Measurements from ENCODE around the gene RIMBP3C. TPM values are rescaled to one million over a fixed set of nuclear protein-coding genes. Genes with fewer than 3 reads are reported as not detected.
"Not testable (repeated sequence)": the region's sequence is repeated elsewhere in the genome, so short reads cannot be mapped to it uniquely, and the experiment has no call there.

The RIMBP3C gene
- total and polyA plus RNA-seq, 2 donors (not counting 1 experiment from before 2014, with no cell fraction given) = 0.22 to 0.89 TPM

DNA sequence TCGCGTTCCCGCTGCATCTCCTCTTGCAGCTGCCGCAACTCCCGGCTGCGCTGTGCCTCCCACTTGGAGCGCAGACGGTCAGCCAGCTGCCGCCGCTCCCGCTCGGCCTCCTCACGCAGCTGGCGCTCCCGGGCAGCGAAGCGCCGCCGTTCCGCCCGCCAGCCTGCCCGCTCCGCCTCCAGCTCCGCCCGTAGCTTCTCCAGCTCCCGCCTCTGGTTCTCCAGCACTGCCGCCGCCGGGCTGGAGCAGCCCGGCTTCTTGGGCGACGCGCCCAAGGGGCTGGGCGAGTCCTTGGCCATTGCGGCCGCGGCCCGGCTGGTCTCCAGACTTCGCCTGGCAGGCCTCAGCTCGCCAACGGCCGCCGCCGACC, 598 bp downstream of the RIMBP3C start:
- H3K4me3 Mint-ChIP-seq; H3K27me3 ChIP-seq (replicated peaks in 1 of 4; ENCODE audit: control extremely low read depth in 1 of 4, control insufficient read depth in 3 of 4, insufficient read depth in 4 of 4, low read length in 3 of 4); H3K79me2 ChIP-seq (ENCODE audit: control insufficient read depth, insufficient read depth, low read length); DNase-seq; H3K9ac ChIP-seq (ENCODE audit: low read length); H3K4me3 ChIP-seq (ENCODE audit: control extremely low read depth in 1 of 5, extremely low read depth in 1 of 5, insufficient read depth in 1 of 5, low read depth in 2 of 5, low read length in 4 of 5); H3K27ac ChIP-seq (ENCODE audit: low read length in 2 of 2); H2AFZ ChIP-seq (ENCODE audit: insufficient read depth, low read depth, low read length, poor library complexity, severe bottlenecking); H3K9me3 ChIP-seq (ENCODE audit: control extremely low read depth in 1 of 3, control insufficient read depth in 2 of 3, insufficient read depth in 1 of 3, low read length in 2 of 3); H3K27me3 Mint-ChIP-seq; H3K9me3 Mint-ChIP-seq (ENCODE audit: insufficient read depth); H3K36me3 ChIP-seq (replicated peaks in 1 of 2; ENCODE audit: control extremely low read depth in 1 of 2, control insufficient read depth in 1 of 2, extremely low read depth in 1 of 2, insufficient read depth in 2 of 2, low read length in 1 of 2); H3K27ac Mint-ChIP-seq; CTCF ChIA-PET; H3K4me1 Mint-ChIP-seq; POLR2A ChIA-PET; H3K4me1 ChIP-seq (ENCODE audit: control insufficient read depth in 2 of 2, insufficient read depth in 2 of 2, low read length in 2 of 2); intact Hi-C loops (cut with micrococcal nuclease); H3K4me2 ChIP-seq (replicated peaks; ENCODE audit: low read depth, low read length, poor library complexity, severe bottlenecking); H4K20me1 ChIP-seq (ENCODE audit: control insufficient read depth, insufficient read depth, low read length, poor library complexity, severe bottlenecking): not testable (repeated sequence)
- no CpG with 5 or more reads among the region's 44 CpGs for WGBS (ENCODE audit: insufficient coverage)
- ATAC-seq (ENCODE audit: low read depth) = peak; percentile 20

DNA sequence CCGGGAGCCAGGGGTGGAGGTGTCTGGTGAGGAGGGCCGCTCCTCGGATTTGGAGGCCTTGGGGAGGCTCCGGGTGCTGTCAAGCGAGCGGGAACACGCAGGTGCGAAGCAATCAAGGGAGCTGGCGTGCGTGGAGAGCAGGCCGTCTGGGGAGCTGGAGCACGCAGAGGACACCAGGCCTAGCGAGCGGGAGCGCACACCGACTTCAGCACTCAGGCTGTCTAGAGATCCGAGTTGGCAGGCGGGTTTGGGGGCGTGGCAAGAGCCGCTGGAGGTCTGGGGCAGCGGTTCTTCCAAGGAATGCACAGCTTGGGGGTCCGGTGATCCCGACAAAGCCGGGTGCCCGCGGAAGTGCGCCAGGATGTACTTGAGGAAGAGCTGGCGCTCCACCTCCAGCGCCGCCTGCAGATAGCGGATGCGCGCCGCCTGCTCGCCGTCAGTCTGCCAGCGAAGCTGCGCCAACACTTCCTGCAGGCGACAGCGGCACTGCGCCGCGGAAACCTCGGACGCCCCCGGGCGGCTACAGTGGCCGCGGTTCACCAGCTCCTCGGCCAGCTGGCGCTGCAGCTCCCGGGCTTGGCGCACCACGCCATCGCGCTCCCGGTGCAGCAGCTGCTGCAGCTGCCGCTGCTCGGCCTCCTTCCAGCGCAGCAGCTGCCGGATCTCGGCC, 1.1 kb downstream of the RIMBP3C start:
- POLR2A ChIA-PET; intact Hi-C loops (cut with micrococcal nuclease); H3K4me3 Mint-ChIP-seq; H3K27ac Mint-ChIP-seq; H3K4me1 ChIP-seq (ENCODE audit: control insufficient read depth in 2 of 2, insufficient read depth in 2 of 2, low read length in 2 of 2); H3K27me3 Mint-ChIP-seq; H3K9ac ChIP-seq (ENCODE audit: low read length); DNase-seq; H3K36me3 ChIP-seq (replicated peaks in 1 of 2; ENCODE audit: control extremely low read depth in 1 of 2, control insufficient read depth in 1 of 2, extremely low read depth in 1 of 2, insufficient read depth in 2 of 2, low read length in 1 of 2); H3K4me2 ChIP-seq (replicated peaks; ENCODE audit: low read depth, low read length, poor library complexity, severe bottlenecking); H3K79me2 ChIP-seq (ENCODE audit: control insufficient read depth, insufficient read depth, low read length); H2AFZ ChIP-seq (ENCODE audit: insufficient read depth, low read depth, low read length, poor library complexity, severe bottlenecking); H3K9me3 ChIP-seq (ENCODE audit: control extremely low read depth in 1 of 3, control insufficient read depth in 2 of 3, insufficient read depth in 1 of 3, low read length in 2 of 3); H3K27ac ChIP-seq (ENCODE audit: low read length in 2 of 2); CTCF ChIA-PET; H4K20me1 ChIP-seq (ENCODE audit: control insufficient read depth, insufficient read depth, low read length, poor library complexity, severe bottlenecking); H3K27me3 ChIP-seq (replicated peaks in 1 of 4; ENCODE audit: control extremely low read depth in 1 of 4, control insufficient read depth in 3 of 4, insufficient read depth in 4 of 4, low read length in 3 of 4); H3K4me3 ChIP-seq (ENCODE audit: control extremely low read depth in 1 of 5, extremely low read depth in 1 of 5, insufficient read depth in 1 of 5, low read depth in 2 of 5, low read length in 4 of 5); H3K4me1 Mint-ChIP-seq; H3K9me3 Mint-ChIP-seq (ENCODE audit: insufficient read depth): not testable (repeated sequence)
- peak; percentile 85 for ATAC-seq (ENCODE audit: low read depth)
- WGBS (ENCODE audit: insufficient coverage) = no CpG with 5 or more reads among the region's 62 CpGs

DNA sequence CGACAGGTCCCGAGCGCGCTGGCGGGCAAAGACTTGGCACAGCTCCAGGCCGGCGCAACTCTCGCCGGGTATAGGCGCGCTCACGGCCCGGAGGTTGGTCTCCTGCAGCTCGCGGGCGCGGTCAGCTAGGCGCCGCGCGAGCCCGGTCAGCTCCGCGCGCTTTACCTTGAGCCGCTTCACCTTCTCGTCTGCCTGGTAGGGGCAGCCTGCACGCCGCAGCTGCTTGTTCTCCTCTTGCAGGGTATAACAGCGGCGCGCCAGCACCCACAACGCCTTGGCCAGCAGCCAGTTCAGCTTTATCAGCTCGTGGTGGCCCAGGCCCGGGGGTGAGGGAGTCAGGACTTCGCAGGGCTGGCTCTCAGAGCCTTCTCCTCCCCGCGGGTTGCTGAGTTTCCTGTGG, 1.7 kb downstream of the RIMBP3C start:
- H2AFZ ChIP-seq (ENCODE audit: insufficient read depth, low read depth, low read length, poor library complexity, severe bottlenecking); H3K4me2 ChIP-seq (replicated peaks; ENCODE audit: low read depth, low read length, poor library complexity, severe bottlenecking); H3K4me1 Mint-ChIP-seq; H3K9me3 Mint-ChIP-seq (ENCODE audit: insufficient read depth); H3K4me1 ChIP-seq (ENCODE audit: control insufficient read depth in 2 of 2, insufficient read depth in 2 of 2, low read length in 2 of 2); H4K20me1 ChIP-seq (ENCODE audit: control insufficient read depth, insufficient read depth, low read length, poor library complexity, severe bottlenecking); H3K27me3 Mint-ChIP-seq; H3K4me3 Mint-ChIP-seq; H3K4me3 ChIP-seq (ENCODE audit: control extremely low read depth in 1 of 5, extremely low read depth in 1 of 5, insufficient read depth in 1 of 5, low read depth in 2 of 5, low read length in 4 of 5); H3K9me3 ChIP-seq (ENCODE audit: control extremely low read depth in 1 of 3, control insufficient read depth in 2 of 3, insufficient read depth in 1 of 3, low read length in 2 of 3); intact Hi-C loops (cut with micrococcal nuclease); H3K27ac ChIP-seq (ENCODE audit: low read length in 2 of 2); H3K27me3 ChIP-seq (replicated peaks in 1 of 4; ENCODE audit: control extremely low read depth in 1 of 4, control insufficient read depth in 3 of 4, insufficient read depth in 4 of 4, low read length in 3 of 4); H3K9ac ChIP-seq (ENCODE audit: low read length); H3K79me2 ChIP-seq (ENCODE audit: control insufficient read depth, insufficient read depth, low read length); CTCF ChIA-PET; H3K27ac Mint-ChIP-seq; H3K36me3 ChIP-seq (replicated peaks in 1 of 2; ENCODE audit: control extremely low read depth in 1 of 2, control insufficient read depth in 1 of 2, extremely low read depth in 1 of 2, insufficient read depth in 2 of 2, low read length in 1 of 2); POLR2A ChIA-PET; DNase-seq: not testable (repeated sequence)
- WGBS (ENCODE audit: insufficient coverage) = no CpG with 5 or more reads among the region's 38 CpGs
- peak; percentile 8 for ATAC-seq (ENCODE audit: low read depth)

DNA sequence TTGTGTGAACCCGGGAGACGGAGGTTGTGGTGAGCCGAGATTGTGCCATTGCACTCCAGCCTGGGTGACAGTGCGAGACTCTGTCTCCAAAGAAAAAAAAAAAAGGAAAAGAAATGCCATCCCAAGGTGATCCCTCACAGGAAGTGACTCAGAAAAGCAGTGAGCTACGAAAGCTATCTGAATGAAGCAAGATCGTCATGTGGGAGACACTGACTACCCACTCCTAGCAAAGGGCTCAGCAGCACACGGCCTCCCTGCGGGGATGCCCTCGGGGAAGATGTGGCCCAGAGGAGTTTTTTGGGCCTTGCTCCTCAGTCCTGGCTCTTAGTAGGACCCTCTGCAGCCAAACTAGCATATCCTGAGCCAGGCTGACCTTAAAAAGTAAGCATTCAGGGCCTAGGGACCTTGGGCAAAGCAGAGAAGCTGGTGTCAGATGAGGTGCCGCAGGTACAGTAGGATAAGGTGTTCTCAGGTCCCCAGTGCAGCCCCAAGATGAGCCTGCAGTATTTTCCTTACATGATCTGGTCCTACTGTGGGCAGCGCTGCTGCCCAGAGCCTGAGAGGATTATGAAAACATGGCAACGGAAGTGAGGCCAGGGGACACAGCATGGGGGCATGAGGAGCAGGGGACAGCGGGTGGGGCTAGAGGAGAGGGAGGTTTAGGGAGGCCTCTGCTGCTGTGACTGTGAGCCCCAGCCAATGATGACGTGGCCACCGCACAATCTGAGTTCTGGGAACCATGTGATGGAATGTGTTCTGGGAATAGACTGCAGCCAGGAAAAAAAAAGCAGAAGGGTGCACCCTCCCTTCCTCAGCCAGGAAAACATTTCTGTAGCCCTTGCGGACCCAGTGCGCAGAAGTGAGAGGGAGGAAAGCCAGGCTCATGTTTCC, 6.6 kb downstream of the RIMBP3C start:
- H3K27me3 Mint-ChIP-seq; H3K4me3 Mint-ChIP-seq; H2AFZ ChIP-seq (ENCODE audit: insufficient read depth, low read depth, low read length, poor library complexity, severe bottlenecking); H3K4me2 ChIP-seq (replicated peaks; ENCODE audit: low read depth, low read length, poor library complexity, severe bottlenecking); H4K20me1 ChIP-seq (ENCODE audit: control insufficient read depth, insufficient read depth, low read length, poor library complexity, severe bottlenecking); H3K9ac ChIP-seq (ENCODE audit: low read length); H3K4me1 ChIP-seq (ENCODE audit: control insufficient read depth in 2 of 2, insufficient read depth in 2 of 2, low read length in 2 of 2); ATAC-seq (ENCODE audit: low read depth); H3K9me3 Mint-ChIP-seq (ENCODE audit: insufficient read depth); intact Hi-C loops (cut with micrococcal nuclease); H3K4me1 Mint-ChIP-seq; H3K27ac ChIP-seq (ENCODE audit: low read length in 2 of 2); DNase-seq; H3K4me3 ChIP-seq (ENCODE audit: control extremely low read depth in 1 of 5, extremely low read depth in 1 of 5, insufficient read depth in 1 of 5, low read depth in 2 of 5, low read length in 4 of 5); H3K9me3 ChIP-seq (ENCODE audit: control extremely low read depth in 1 of 3, control insufficient read depth in 2 of 3, insufficient read depth in 1 of 3, low read length in 2 of 3); H3K36me3 ChIP-seq (replicated peaks in 1 of 2; ENCODE audit: control extremely low read depth in 1 of 2, control insufficient read depth in 1 of 2, extremely low read depth in 1 of 2, insufficient read depth in 2 of 2, low read length in 1 of 2); POLR2A ChIA-PET; H3K27me3 ChIP-seq (replicated peaks in 1 of 4; ENCODE audit: control extremely low read depth in 1 of 4, control insufficient read depth in 3 of 4, insufficient read depth in 4 of 4, low read length in 3 of 4); CTCF ChIA-PET; H3K27ac Mint-ChIP-seq; H3K79me2 ChIP-seq (ENCODE audit: control insufficient read depth, insufficient read depth, low read length): not testable (repeated sequence)
- WGBS (ENCODE audit: insufficient coverage) = 80% methylated on average over 1 of the region's 17 CpGs

Measured in B cell (primary cell).